K562 (cell line): ENCODE data around the gene HSD3B7. TPM values are rescaled to one million over a fixed set of nuclear protein-coding genes. Genes with fewer than 3 reads are reported as not detected.

Source experiments
- CC2D1A ChIP-seq: fragments of 450-650 bp; IDR thresholded peaks from 2 replicates; pipeline ENCODE4 v1.6.1; 2017; ENCODE audit warnings: mild to moderate bottlenecking
- FOXJ3 ChIP-seq: sonication (generic); formaldehyde crosslinking; IDR thresholded peaks from 2 replicates; pipeline ENCODE4 v1.4.0; 2020; ENCODE audit warnings: mild to moderate bottlenecking, missing genetic modification reagents
- GTF2A2 ChIP-seq: IDR thresholded peaks from 2 replicates; pipeline ENCODE4 v1.6.1; 2016; ENCODE audit warnings: mild to moderate bottlenecking, missing genetic modification characterization, missing compliant biosample characterization
- MED1 ChIP-seq: sonication (generic); formaldehyde crosslinking; IDR thresholded peaks from 2 replicates; pipeline ENCODE4 v1.8.1; 2023; ENCODE audit warnings: missing genetic modification reagents, borderline replicate concordance
- NFE2 ChIP-seq: IDR thresholded peaks from 2 replicates; pipeline ENCODE4 v1.6.1; 2014; ENCODE audit warnings: antibody characterized with exemption, low read depth
- NRF1 ChIP-seq, 2 experiments: fragments of 450-650 bp; IDR thresholded peaks in 1 of 2; conservative IDR thresholded peaks in 1 of 2; 2 replicates each; pipeline ENCODE4 v1.6.1; 2014; ENCODE audit warnings: mild to moderate bottlenecking in 2 of 2
- PCBP1 ChIP-seq: fragments of 200-400 bp; formaldehyde crosslinking; IDR thresholded peaks from 2 replicates; pipeline ENCODE4 v1.6.1; 2018; ENCODE audit warnings: mild to moderate bottlenecking, low read depth, low read length; ENCODE audit not compliant: poor library complexity, severe bottlenecking
- POLR2H ChIP-seq: IDR thresholded peaks from 2 replicates; pipeline ENCODE4 v1.6.1; 2016; ENCODE audit warnings: missing genetic modification characterization, low read depth, mild to moderate bottlenecking, control low read depth, missing compliant biosample characterization, moderate library complexity
- RFX7 ChIP-seq: fragments of 250-450 bp; sonication (Bioruptor Pico); IDR thresholded peaks from 2 replicates; pipeline ENCODE4 v1.5.1; 2021; ENCODE audit warnings: mild to moderate bottlenecking
- SAFB ChIP-seq: fragments of 200-400 bp; formaldehyde crosslinking; IDR thresholded peaks from 2 replicates; pipeline ENCODE4 v1.6.1; 2017; ENCODE audit warnings: low read depth, low read length, borderline replicate concordance
- SIN3A ChIP-seq, 2 experiments: fragments of 150-350 bp in 1 of 2; IDR thresholded peaks; 2 replicates each; pipeline ENCODE4 v1.6.1; 2011 to 2016; ENCODE audit warnings: borderline replicate concordance in 2 of 2, low read depth in 2 of 2, low read length in 2 of 2, mild to moderate bottlenecking in 2 of 2, moderate library complexity in 2 of 2; ENCODE audit not compliant: control insufficient read depth in 1 of 2
- SMARCA5 ChIP-seq: fragments of 450-650 bp; IDR thresholded peaks from 2 replicates; pipeline ENCODE4 v1.6.1; 2016
- ZNF121 ChIP-seq: sonication (generic); formaldehyde crosslinking; conservative IDR thresholded peaks from 2 replicates; pipeline ENCODE4 v1.8.0; 2022; ENCODE audit warnings: missing genetic modification reagents
- ZNF197 ChIP-seq: fragments of 200-800 bp; sonication (Bioruptor generic); IDR thresholded peaks from 2 replicates; pipeline ENCODE4 v1.6.1; 2016; ENCODE audit warnings: low read depth, missing genetic modification characterization, missing compliant biosample characterization
- ZNF3 ChIP-seq: fragments of 250-450 bp; sonication (Bioruptor Pico); IDR thresholded peaks from 2 replicates; pipeline ENCODE4 v1.5.0; 2021; ENCODE audit warnings: mild to moderate bottlenecking, moderate library complexity
- polyA plus RNA-seq, 8 experiments: library from polyadenylated mRNA; depleted of rRNA in 4 of 8; stranded (reverse) in 5 of 8; unstranded in 3 of 8; fragments of >200 nt; fragmentation: Nextera tagmentation in 2 of 8; fragmentation: Illumina TruSeq in 1 of 8; extraction: Ambion mirVana in 2 of 8; extraction: Trizol in 1 of 8; gene quantifications; 2 replicates each; pipeline versions ENCODE4 v1.2.1 to v1.2.3, GENCODE V29; 2011 to 2014; ENCODE audit warnings: inconsistent platforms in 1 of 8, missing spikeins in 1 of 8
- total RNA-seq, 7 experiments: library from RNA; depleted of rRNA in 6 of 7; stranded (reverse); fragments of >200 nt in 6 of 7; fragmentation: Illumina TruSeq in 2 of 7; extraction: Trizol in 2 of 7; gene quantifications; 2 replicates each; pipeline versions ENCODE4 v1.2.1 to v1.2.3, GENCODE V29; 2011 to 2021; ENCODE audit warnings: low replicate concordance in 1 of 7
- TF ChIP-seq, protein P1 (sequence below): conservative IDR thresholded peaks from 2 replicates; pipeline ENCODE4 v1.6.1; 2011; ENCODE audit warnings: low read depth, mild to moderate bottlenecking, low read length; ENCODE audit not compliant: control insufficient read depth
- TF ChIP-seq, protein P2 (sequence below), 2 experiments: fragments of 450-650 bp in 1 of 2; IDR thresholded peaks; 2 replicates each; pipeline ENCODE4 v1.6.1; 2011 to 2017; ENCODE audit warnings: low read depth in 2 of 2, antibody characterized with exemption in 1 of 2, borderline replicate concordance in 1 of 2, low read length in 1 of 2, mild to moderate bottlenecking in 1 of 2, mixed read lengths in 1 of 2; ENCODE audit not compliant: control insufficient read depth in 1 of 2

HSD3B7 gene
- total and polyA plus RNA-seq, 9 of the 15 experiments (the other 6 are each of a cell fraction or from before 2014, with no cell fraction given) = 5.4 to 49.1 (median 23.0) TPM

DNA sequence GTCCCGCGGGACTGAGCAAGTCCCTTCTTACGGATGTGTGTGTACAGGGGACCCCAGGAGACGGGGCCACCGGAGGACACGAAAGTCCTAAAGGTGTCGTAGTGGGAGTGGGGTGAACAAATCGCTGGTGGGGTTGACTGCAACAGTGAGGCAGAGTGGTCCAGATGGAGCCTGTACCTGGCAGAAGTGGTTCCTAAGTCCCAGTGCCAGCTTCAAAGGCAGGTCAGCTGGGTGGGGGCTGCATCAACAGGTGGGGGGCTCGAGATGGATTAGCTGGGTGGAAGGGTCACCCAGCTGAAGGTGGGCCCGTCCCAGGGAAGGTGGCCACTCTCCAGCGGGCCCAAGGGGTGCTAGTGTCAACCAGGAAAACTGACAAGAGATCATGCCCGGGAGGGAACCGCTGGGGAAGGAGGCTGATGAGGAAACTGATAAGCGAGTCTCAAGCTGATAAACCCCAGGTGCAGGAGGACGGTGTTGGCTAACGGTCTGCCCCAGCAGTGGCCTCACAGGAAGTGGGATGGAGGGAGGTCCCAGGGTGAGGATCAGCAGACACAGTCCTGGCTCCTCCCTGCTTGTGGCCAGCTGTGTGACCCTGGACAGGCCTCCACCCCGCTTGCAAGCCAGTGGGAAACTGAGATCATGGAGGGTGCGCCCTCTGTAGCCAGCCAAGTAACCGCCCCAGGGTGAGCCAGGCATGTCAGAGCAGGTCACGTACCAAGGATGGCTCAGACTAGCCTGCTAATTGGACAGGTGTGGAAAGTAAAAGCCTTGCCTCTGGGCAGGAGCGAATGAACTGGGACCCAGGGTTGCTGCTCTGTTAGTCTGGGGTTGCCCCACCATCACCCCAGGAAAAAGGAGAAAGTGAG is 35.1 kb upstream of the HSD3B7 start (continued):
- TF ChIP-seq, protein P1, sequence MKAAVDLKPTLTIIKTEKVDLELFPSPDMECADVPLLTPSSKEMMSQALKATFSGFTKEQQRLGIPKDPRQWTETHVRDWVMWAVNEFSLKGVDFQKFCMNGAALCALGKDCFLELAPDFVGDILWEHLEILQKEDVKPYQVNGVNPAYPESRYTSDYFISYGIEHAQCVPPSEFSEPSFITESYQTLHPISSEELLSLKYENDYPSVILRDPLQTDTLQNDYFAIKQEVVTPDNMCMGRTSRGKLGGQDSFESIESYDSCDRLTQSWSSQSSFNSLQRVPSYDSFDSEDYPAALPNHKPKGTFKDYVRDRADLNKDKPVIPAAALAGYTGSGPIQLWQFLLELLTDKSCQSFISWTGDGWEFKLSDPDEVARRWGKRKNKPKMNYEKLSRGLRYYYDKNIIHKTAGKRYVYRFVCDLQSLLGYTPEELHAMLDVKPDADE = peak; percentile 84
- TF ChIP-seq NFE2 = no peak
- TF ChIP-seq CC2D1A = no peak
- peak; percentile 78 for TF ChIP-seq POLR2H (tag)
- no peak for TF ChIP-seq ZNF121 (CRISPR knock-in tag)
- peak in 1 of 2 experiments; percentile 74; a peak in 1 of 4 replicates for TF ChIP-seq SIN3A (IDR thresholded peaks at IDR 0.05; ENCODE audit: borderline replicate concordance in 2 of 2, control insufficient read depth in 1 of 2, low read depth in 2 of 2, low read length in 2 of 2)
- no peak for TF ChIP-seq SMARCA5
- peak; percentile 78; the same call in 1 of the 2 replicates for TF ChIP-seq ZNF197 (CRISPR knock-in tag)
- TF ChIP-seq, protein P2, sequence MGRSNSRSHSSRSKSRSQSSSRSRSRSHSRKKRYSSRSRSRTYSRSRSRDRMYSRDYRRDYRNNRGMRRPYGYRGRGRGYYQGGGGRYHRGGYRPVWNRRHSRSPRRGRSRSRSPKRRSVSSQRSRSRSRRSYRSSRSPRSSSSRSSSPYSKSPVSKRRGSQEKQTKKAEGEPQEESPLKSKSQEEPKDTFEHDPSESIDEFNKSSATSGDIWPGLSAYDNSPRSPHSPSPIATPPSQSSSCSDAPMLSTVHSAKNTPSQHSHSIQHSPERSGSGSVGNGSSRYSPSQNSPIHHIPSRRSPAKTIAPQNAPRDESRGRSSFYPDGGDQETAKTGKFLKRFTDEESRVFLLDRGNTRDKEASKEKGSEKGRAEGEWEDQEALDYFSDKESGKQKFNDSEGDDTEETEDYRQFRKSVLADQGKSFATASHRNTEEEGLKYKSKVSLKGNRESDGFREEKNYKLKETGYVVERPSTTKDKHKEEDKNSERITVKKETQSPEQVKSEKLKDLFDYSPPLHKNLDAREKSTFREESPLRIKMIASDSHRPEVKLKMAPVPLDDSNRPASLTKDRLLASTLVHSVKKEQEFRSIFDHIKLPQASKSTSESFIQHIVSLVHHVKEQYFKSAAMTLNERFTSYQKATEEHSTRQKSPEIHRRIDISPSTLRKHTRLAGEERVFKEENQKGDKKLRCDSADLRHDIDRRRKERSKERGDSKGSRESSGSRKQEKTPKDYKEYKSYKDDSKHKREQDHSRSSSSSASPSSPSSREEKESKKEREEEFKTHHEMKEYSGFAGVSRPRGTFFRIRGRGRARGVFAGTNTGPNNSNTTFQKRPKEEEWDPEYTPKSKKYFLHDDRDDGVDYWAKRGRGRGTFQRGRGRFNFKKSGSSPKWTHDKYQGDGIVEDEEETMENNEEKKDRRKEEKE (IDR thresholded peaks at IDR 0.05; ENCODE audit: borderline replicate concordance in 1 of 2, control insufficient read depth in 1 of 2, low read depth in 2 of 2, low read length in 1 of 2) = no peak; a peak in 1 of 4 replicates
- TF ChIP-seq MED1 (CRISPR knock-in tag) = no peak
- TF ChIP-seq GTF2A2 (tag) = no peak
- no peak for TF ChIP-seq SAFB
- TF ChIP-seq PCBP1 = no peak
- 0 out of 2 replicates have a peak, but pooled peaks have one; percentile 13 for TF ChIP-seq ZNF3
- no peak for TF ChIP-seq RFX7 (CRISPR knock-in tag)
- peak; percentile 65 to 67; a peak in 3 of 4 replicates for TF ChIP-seq NRF1 (conservative IDR thresholded peaks at IDR 0.05 in 1 of 2, IDR thresholded peaks at IDR 0.05 in 1 of 2)
- TF ChIP-seq FOXJ3 = no peak
- TF ChIP-seq, all 486 proteins: peak for 147
